Adrenal gland (tissue), 5 donors: Measurements from ENCODE around the gene DLG2.

Source experiments
- CTCF ChIP-seq, 6 experiments: fragments of 450-650 bp in 4 of 6; fragments of 200-600 bp in 2 of 6; sonication (generic) in 1 of 6; IDR thresholded peaks; 1 replicate in 5 of 6; 2 replicates in 1 of 6; pipeline versions ENCODE4 v1.5.1 to v1.8.0; 2016 to 2021; ENCODE audit warnings: antibody characterized with exemption in 6 of 6, mild to moderate bottlenecking in 2 of 6, moderate library complexity in 1 of 6
- POLR2A ChIP-seq, 2 donors: fragments of 450-650 bp; IDR thresholded peaks; one replicate each; pipeline ENCODE4 v1.6.1; 2017; ENCODE audit warnings: antibody characterized with exemption in 2 of 2, mild to moderate bottlenecking in 2 of 2, moderate library complexity in 1 of 2
- donor health status: DM: no; HTN: no; CAD: no.

- TF ChIP-seq CTCF (IDR thresholded peaks at IDR 0.05) (no peak), POLR2A (IDR thresholded peaks at IDR 0.05) (no peak)
Measured at GRCh38 chr11:85665733-85666132, 38.6 kb upstream of the DLG2 start.
